Measurements from ENCODE around the gene TMEM95. TPM values are rescaled to one million over a fixed set of nuclear protein-coding genes. Genes with fewer than 3 reads are reported as not detected.
A peak's percentile ranks its signal among the peaks of the same experiment; 100 is the strongest.
"Not testable (repeated sequence)": the region's sequence is repeated elsewhere in the genome, so short reads cannot be mapped to it uniquely, and the experiment has no call there.

Gene TMEM95
- total RNA-seq, 1 experiment from 2014 or later = not detected

GRCh38 chr17:7329997-7330637 is 24.8 kb upstream of the TMEM95 start:
- intact Hi-C loops (cut with micrococcal nuclease) = no loop called here
- H3K4me1 Mint-ChIP-seq (ENCODE audit: insufficient read depth, unreplicated experiment) = peaks cover 15% of the 10 kb centered on the region
- no TSS peak for BruUV-seq (replicated peaks)

GRCh38 chr17:7330638-7331015 is 24.3 kb upstream of the TMEM95 start:
- no peaks in the 10 kb centered on the region for H3K9me3 Mint-ChIP-seq (ENCODE audit: unreplicated experiment)
- DNase-seq (ENCODE audit: unreplicated experiment) = no peak
- peak overlapping the region; percentile 99 for H3K4me3 Mint-ChIP-seq (ENCODE audit: unreplicated experiment)
- TF ChIP-seq CTCF (IDR thresholded peaks at IDR 0.05; ENCODE audit: unreplicated experiment) = no peak
- POLR2A ChIA-PET = interaction anchor here (0.6 to 3.6 kb wide), 8 partner anchors 9 to 297 kb away, joined by 3 to 54 read pairs (median 8); partner anchors contain the start of genes DVL2, KCTD11, SAT2 and TMEM95
- H3K4me1 Mint-ChIP-seq (ENCODE audit: insufficient read depth, unreplicated experiment) = peaks cover 15% of the 10 kb centered on the region
- H3K27me3 Mint-ChIP-seq (ENCODE audit: insufficient read depth, unreplicated experiment) = no peaks in the 10 kb centered on the region
- H3K36me3 Mint-ChIP-seq (ENCODE audit: insufficient read depth, unreplicated experiment) = peaks cover 16% of the 10 kb centered on the region
- no TSS peak for BruUV-seq (replicated peaks)
- CTCF ChIA-PET = interaction anchor here (1.1 kb wide), 1 partner anchor 106 kb away, joined by 5 read pairs; no protein-coding TSS in a partner anchor
- H3K27ac Mint-ChIP-seq (ENCODE audit: low read depth, unreplicated experiment) = no peak overlapping the region
- intact Hi-C loops (cut with micrococcal nuclease) = no loop called here

More at GRCh38 chr17:7329997-7330637, 24.8 kb upstream of the TMEM95 start:
- peaks cover 20% of the 10 kb centered on the region for H3K36me3 Mint-ChIP-seq (ENCODE audit: insufficient read depth, unreplicated experiment)
- CTCF ChIA-PET = interaction anchor here (0.6 to 1.1 kb wide), 7 partner anchors 8 to 370 kb away, joined by 3 to 5 read pairs (median 4); no protein-coding TSS in a partner anchor
- peak; percentile 81 for DNase-seq (ENCODE audit: unreplicated experiment)
- POLR2A ChIA-PET = interaction anchor here (0.6 to 3.6 kb wide), 31 partner anchors 9 to 358 kb away, joined by 3 to 54 read pairs (median 4); partner anchors contain the start of genes ACADVL, CD68, DLG4 and DVL2
- peak overlapping the region; percentile 99 for H3K4me3 Mint-ChIP-seq (ENCODE audit: unreplicated experiment)
- no peak for TF ChIP-seq CTCF (IDR thresholded peaks at IDR 0.05; ENCODE audit: unreplicated experiment)
- no peaks in the 10 kb centered on the region for H3K27me3 Mint-ChIP-seq (ENCODE audit: insufficient read depth, unreplicated experiment)
- H3K9me3 Mint-ChIP-seq (ENCODE audit: unreplicated experiment) = no peaks in the 10 kb centered on the region
- H3K27ac Mint-ChIP-seq (ENCODE audit: low read depth, unreplicated experiment) = peak overlapping the region; percentile 96

- ChIA-PET CTCF (no interaction called here), POLR2A (no interaction called here)
- Mint-ChIP-seq H3K4me3 (ENCODE audit: unreplicated experiment) (no peak overlapping the region), H3K27me3 (ENCODE audit: insufficient read depth, unreplicated experiment) (no peaks in the 10 kb centered on the region), H3K27ac (ENCODE audit: low read depth, unreplicated experiment) (no peak overlapping the region), H3K9me3 (ENCODE audit: unreplicated experiment) (no peaks in the 10 kb centered on the region), H3K36me3 (ENCODE audit: insufficient read depth, unreplicated experiment) (peaks cover 5% of the 10 kb centered on the region), H3K4me1 (ENCODE audit: insufficient read depth, unreplicated experiment) (peaks cover 15% of the 10 kb centered on the region)
- BruUV-seq (replicated peaks) = no TSS peak
- intact Hi-C loops (cut with micrococcal nuclease) = no loop called here
- no peak for TF ChIP-seq CTCF (IDR thresholded peaks at IDR 0.05; ENCODE audit: unreplicated experiment)
- no peak for DNase-seq (ENCODE audit: unreplicated experiment)
Observed at GRCh38 chr17:7332111-7332510, 22.8 kb upstream of the TMEM95 start.

- BruUV-seq (replicated peaks); POLR2A ChIA-PET; H3K4me3 Mint-ChIP-seq (ENCODE audit: unreplicated experiment); intact Hi-C loops (cut with micrococcal nuclease); CTCF ChIA-PET; H3K9me3 Mint-ChIP-seq (ENCODE audit: unreplicated experiment); H3K36me3 Mint-ChIP-seq (ENCODE audit: insufficient read depth, unreplicated experiment); H3K27me3 Mint-ChIP-seq (ENCODE audit: insufficient read depth, unreplicated experiment); DNase-seq (ENCODE audit: unreplicated experiment); H3K27ac Mint-ChIP-seq (ENCODE audit: low read depth, unreplicated experiment): not testable (repeated sequence)
- H3K4me1 Mint-ChIP-seq (ENCODE audit: insufficient read depth, unreplicated experiment) = peaks cover 14% of the 10 kb centered on the region
Observed at GRCh38 chr17:7332600-7333069, 22.3 kb upstream of the TMEM95 start.

Measured in MCF 10A (cell line).